GM12872 (cell line): ENCODE data around the gene DOHH.

Experiments used
- TF ChIP-seq, protein P1 (sequence below): IDR thresholded peaks from 3 replicates; pipeline ENCODE4 v1.5.1; 2011; ENCODE audit warnings: low read depth, mild to moderate bottlenecking, low read length, moderate library complexity; ENCODE audit not compliant: insufficient read depth

DOHH gene

DNA sequence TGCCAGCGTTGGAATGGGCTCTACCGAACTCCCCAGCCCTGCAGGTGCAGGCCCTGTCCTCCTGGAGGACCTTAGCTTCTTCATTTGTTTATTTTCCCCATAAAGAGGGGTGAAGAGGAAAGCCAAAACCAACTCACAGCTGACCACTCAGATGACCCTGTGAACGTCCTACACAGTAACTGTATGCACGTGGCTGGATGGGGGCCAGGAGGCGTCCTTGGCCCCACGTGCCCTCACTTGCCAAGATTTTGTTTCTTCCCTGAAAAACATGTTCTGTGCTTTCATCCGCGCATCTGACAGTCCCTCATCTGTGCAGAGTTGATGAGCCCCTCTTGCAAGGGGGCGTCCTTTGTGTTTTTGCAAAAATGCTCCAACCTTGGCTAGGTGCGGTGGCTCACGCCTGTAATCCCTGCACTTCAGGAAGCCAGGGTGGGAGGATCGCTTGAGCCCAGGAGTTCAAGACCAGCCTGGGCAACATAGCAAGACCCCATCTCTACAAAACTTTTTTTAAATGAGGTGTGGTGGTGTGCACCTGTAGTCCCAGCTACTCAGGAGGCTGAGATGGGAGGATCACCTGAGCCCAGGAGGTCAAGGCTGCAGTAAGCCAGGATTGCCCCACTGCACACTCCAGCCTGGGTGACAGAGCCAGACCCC lies 33.2 kb upstream of the DOHH start:
- TF ChIP-seq, protein P1, sequence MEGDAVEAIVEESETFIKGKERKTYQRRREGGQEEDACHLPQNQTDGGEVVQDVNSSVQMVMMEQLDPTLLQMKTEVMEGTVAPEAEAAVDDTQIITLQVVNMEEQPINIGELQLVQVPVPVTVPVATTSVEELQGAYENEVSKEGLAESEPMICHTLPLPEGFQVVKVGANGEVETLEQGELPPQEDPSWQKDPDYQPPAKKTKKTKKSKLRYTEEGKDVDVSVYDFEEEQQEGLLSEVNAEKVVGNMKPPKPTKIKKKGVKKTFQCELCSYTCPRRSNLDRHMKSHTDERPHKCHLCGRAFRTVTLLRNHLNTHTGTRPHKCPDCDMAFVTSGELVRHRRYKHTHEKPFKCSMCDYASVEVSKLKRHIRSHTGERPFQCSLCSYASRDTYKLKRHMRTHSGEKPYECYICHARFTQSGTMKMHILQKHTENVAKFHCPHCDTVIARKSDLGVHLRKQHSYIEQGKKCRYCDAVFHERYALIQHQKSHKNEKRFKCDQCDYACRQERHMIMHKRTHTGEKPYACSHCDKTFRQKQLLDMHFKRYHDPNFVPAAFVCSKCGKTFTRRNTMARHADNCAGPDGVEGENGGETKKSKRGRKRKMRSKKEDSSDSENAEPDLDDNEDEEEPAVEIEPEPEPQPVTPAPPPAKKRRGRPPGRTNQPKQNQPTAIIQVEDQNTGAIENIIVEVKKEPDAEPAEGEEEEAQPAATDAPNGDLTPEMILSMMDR: no peak

DNA sequence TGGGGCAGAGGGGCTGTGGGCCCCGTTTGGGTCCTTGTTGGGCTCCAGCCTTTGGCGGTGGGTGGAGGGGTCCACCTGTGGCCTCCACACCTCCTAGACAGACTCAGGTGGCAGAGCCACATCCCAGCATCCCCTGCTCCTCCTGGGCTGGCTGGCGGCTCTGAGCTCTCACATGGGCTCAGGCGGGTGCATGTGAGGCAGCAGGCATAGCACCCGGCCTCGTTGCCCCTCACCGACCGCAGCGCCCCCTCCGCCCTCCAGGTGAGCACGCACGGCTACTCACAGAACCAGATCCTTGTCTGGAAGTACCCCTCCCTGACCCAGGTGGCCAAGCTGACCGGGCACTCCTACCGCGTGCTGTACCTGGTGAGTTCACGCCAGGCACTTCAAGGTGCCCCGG lies 32.6 kb upstream of the DOHH start:
- TF ChIP-seq, protein P1: no peak

DNA sequence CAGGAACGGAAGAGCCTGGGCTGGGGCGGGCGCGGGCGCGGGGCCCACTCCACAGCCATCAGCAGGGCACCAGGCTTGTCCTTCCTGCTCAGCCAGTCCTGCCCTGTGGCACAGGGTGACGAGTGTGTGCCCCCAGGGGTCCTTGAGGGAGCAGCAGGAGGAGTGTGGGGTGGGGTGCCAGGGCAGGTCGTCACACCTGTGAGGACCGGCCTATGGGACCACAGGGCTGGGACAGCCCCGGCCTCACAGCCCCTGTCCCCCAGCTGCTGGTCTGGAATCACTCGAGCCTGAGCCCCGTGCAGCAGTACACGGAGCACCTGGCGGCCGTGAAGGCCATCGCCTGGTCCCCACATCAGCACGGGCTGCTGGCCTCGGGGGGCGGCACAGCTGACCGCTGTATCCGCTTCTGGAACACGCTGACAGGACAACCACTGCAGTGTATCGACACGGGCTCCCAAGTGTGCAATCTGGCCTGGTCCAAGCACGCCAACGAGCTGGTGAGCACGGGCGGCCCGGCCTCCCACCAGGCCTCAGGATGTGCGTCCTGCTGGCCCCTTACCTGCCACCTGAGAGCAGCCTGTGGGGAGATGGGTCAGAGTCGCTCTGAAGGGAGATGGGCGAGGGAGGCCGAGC lies 31.8 kb upstream of the DOHH start:
- TF ChIP-seq, protein P1: no peak

DNA sequence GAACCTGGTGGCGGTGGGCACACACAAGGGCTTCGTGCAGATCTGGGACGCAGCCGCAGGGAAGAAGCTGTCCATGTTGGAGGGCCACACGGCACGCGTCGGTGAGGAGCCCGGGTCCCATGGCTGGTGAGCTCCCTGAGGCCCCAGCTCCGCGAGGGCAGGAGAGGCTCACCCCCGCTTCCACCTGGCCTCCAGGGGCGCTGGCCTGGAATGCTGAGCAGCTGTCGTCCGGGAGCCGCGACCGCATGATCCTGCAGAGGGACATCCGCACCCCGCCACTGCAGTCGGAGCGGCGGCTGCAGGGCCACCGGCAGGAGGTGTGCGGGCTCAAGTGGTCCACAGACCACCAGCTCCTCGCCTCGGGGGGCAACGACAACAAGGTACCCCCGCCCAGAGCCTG lies 31.2 kb upstream of the DOHH start:
- TF ChIP-seq, protein P1: no peak

DNA sequence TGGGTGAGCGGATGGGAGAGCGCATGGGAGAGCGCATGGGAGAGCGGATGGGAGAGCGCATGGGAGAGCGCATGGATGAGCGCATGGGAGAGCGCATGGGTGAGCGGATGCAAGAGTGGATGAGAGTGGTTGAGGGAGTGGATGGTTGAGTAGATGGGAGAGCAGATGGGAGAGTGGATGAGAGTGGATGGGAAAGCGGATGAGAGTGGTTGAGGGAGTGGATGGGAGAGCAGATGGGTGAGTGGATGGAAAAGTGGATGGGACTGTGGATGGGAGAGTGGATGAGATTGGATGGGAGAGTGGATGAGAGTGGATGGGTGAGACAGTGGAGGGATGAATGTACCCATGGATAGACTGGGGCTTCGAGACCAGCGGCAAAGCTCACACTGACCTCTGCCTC lies 29.9 kb upstream of the DOHH start:
- TF ChIP-seq, protein P1: no peak

DNA sequence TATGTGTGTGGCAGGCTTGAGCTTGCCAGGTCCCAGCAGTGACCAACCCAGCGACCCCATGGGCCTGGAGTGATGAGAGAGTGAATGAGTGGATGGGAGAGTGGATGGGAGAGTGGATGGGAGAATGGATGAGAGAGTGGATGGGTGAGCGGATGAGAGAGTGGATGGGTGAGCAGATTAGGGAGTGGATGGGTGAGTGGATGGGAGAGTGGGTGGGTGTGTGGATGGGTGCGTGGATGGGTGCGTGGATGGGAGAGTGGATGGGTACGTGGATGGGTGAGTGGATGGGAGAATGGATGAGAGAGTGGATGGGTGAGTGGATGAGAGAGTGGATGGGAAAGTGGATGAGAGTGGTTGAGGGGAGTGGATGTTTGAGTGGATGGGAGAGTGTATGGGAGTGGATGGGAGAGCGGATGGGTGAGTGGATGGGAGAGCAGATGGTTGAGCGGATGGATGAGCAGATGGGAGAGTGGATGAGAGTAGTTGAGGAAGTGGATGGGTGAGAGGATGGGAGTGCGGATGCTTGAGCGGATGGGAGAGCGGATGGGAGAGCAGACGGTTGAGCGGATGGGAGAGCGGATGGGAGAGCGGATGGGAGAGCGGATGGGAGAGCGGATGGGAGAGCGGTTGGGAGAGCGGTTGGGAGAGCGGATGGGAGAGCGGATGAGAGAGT lies 28.2 kb upstream of the DOHH start:
- TF ChIP-seq, protein P1: no peak

DNA sequence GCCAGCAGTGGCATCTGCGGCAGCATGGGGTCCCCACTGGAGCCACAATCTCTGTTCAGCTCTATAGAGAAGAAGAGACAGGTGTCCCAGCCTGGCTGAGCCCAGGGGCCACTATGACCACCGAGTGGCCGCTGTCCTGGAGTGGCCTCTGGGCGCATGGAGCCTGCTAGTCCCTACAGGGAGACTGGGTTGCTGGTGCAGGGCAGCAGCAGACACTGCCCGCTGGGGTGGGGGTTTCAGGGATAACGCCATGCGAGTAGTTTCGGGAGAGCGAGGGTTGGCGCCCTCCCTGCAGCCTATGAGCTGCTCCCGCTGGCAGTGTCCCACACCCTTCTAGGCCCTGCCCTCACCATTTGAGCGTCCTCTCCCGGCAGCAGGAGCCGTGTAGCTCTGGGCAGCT lies 27.6 kb upstream of the DOHH start:
- TF ChIP-seq, protein P1: no peak
